IMR-90 (cell line): ENCODE measurements around the gene IL19. TPM values are rescaled to one million over a fixed set of nuclear protein-coding genes. Genes with fewer than 3 reads are reported as not detected.

Source experiments
- ATAC-seq: fragments of 200-7000 bp; cut with Tn5 transposase; 2 replicates; pipeline ENCODE4 v1.9.1; 2020; ENCODE audit warnings: low read depth, mild to moderate bottlenecking, moderate library complexity
- BruUV-seq: library from RNA; stranded (reverse); fragments of 400-500 nt; replicated peaks from 2 replicates; lab custom pipeline; 2021; lab: Mats Ljungman, UMichigan
- CTCF ChIA-PET: fragments of 300-600 bp; formaldehyde crosslinking; extraction: SDS; loops from one replicate; lab custom pipeline; 2021; ENCODE audit warnings: antibody characterized with exemption; lab: Yijun Ruan, JAX
- POLR2A ChIA-PET: fragments of 300-600 bp; sonication (Branson Sonifier 250); formaldehyde crosslinking; loops from one replicate; lab custom pipeline; 2022; ENCODE audit warnings: antibody characterized with exemption; ENCODE audit not compliant: unreplicated experiment; lab: Charles Lee
- DNase-seq: peaks from one replicate; pipeline ENCODE4 v3.0.0; 2013
- H2AFZ ChIP-seq: replicated peaks from 2 replicates; pipeline ENCODE3; 2013; ENCODE audit warnings: low read length, mild to moderate bottlenecking; ENCODE audit not compliant: poor library complexity
- H2AK5ac ChIP-seq: 2 replicates; pipeline ENCODE4 v1.6.1; 2013; ENCODE audit warnings: low read depth, low read length, inconsistent platforms
- H2AK9ac ChIP-seq: replicated peaks from 2 replicates; pipeline ENCODE3; 2013; ENCODE audit warnings: mild to moderate bottlenecking, low read depth, low read length, moderate library complexity; ENCODE audit not compliant: poor library complexity
- H2BK120ac ChIP-seq: 2 replicates; pipeline ENCODE4 v1.6.1; 2013; ENCODE audit warnings: low read depth, low read length, inconsistent platforms
- H2BK15ac ChIP-seq: 3 replicates; pipeline ENCODE4 v1.6.1; 2013; ENCODE audit warnings: low read depth, low read length, inconsistent platforms
- H2BK20ac ChIP-seq: 2 replicates; pipeline ENCODE4 v1.6.1; 2013; ENCODE audit warnings: low read depth, mild to moderate bottlenecking, inconsistent platforms, low read length, moderate library complexity
- H2BK5ac ChIP-seq: 2 replicates; pipeline ENCODE4 v1.6.1; 2013; ENCODE audit warnings: mild to moderate bottlenecking, low read depth, low read length, inconsistent platforms; ENCODE audit not compliant: poor library complexity, severe bottlenecking
- H3K14ac ChIP-seq: replicated peaks from 2 replicates; pipeline ENCODE4 v1.6.1; 2013; ENCODE audit warnings: low read depth, low read length, inconsistent platforms
- H3K18ac ChIP-seq: 2 replicates; pipeline ENCODE4 v1.6.1; 2013; ENCODE audit warnings: low read depth, low read length, control low read depth
- H3K23ac ChIP-seq: 2 replicates; pipeline ENCODE4 v1.6.1; 2013; ENCODE audit warnings: low read depth, low read length, inconsistent platforms
- H3K27ac ChIP-seq: 2 replicates; pipeline ENCODE4 v1.5.1; 2013; ENCODE audit warnings: mild to moderate bottlenecking, control low read depth, low read length; ENCODE audit not compliant: insufficient read depth
- H3K27me3 ChIP-seq: 2 replicates; pipeline ENCODE4 v1.6.1; 2013; ENCODE audit warnings: low read length; ENCODE audit not compliant: control insufficient read depth, insufficient read depth
- H3K36me3 ChIP-seq: 2 replicates; pipeline ENCODE4 v1.6.1; 2013; ENCODE audit warnings: low read length, mixed read lengths; ENCODE audit not compliant: control insufficient read depth, insufficient read depth
- H3K4ac ChIP-seq: 2 replicates; pipeline ENCODE4 v1.6.1; 2013; ENCODE audit warnings: low read depth, low read length, inconsistent platforms
- H3K4me1 ChIP-seq: 2 replicates; pipeline ENCODE4 v1.6.1; 2013; ENCODE audit warnings: low read length, mixed read lengths; ENCODE audit not compliant: control insufficient read depth, insufficient read depth
- H3K4me2 ChIP-seq: 2 replicates; pipeline ENCODE4 v1.6.1; 2013; ENCODE audit warnings: low read depth, mild to moderate bottlenecking, control low read depth, low read length, moderate library complexity
- H3K4me3 ChIP-seq: 2 replicates; pipeline ENCODE4 v1.5.1; 2013; ENCODE audit warnings: low read depth, mild to moderate bottlenecking, control low read depth, low read length, moderate library complexity; ENCODE audit not compliant: insufficient read depth
- H3K56ac ChIP-seq: 2 replicates; pipeline ENCODE4 v1.6.1; 2013; ENCODE audit warnings: low read length, inconsistent platforms; ENCODE audit not compliant: insufficient read depth; ENCODE audit errors: extremely low read depth
- H3K79me1 ChIP-seq, 2 experiments: 2 replicates each; pipeline ENCODE4 v1.6.1; 2013; ENCODE audit warnings: low read length in 2 of 2, inconsistent platforms in 1 of 2, low read depth in 1 of 2
- H3K9ac ChIP-seq: 2 replicates; pipeline ENCODE4 v1.6.1; 2013; ENCODE audit warnings: low read depth, low read length, control low read depth
- H3K9me1 ChIP-seq: 2 replicates; pipeline ENCODE4 v1.6.1; 2013; ENCODE audit warnings: low read length, inconsistent platforms; ENCODE audit not compliant: insufficient read depth
- H3K9me3 ChIP-seq: 2 replicates; pipeline ENCODE4 v1.6.1; 2013; ENCODE audit warnings: low read length; ENCODE audit not compliant: control insufficient read depth, insufficient read depth
- H4K20me1 ChIP-seq: 2 replicates; pipeline ENCODE4 v1.6.1; 2013; ENCODE audit warnings: low read length, inconsistent platforms; ENCODE audit not compliant: insufficient read depth
- H4K5ac ChIP-seq: 2 replicates; pipeline ENCODE4 v1.6.1; 2013; ENCODE audit warnings: mild to moderate bottlenecking, low read depth, low read length, control low read depth
- H4K8ac ChIP-seq, 2 experiments: 2 replicates each; pipeline ENCODE4 v1.6.1; 2013; ENCODE audit warnings: low read depth in 2 of 2, low read length in 2 of 2, control low read depth in 1 of 2, inconsistent platforms in 1 of 2
- H4K91ac ChIP-seq: 2 replicates; pipeline ENCODE4 v1.6.1; 2013; ENCODE audit warnings: low read depth, low read length, inconsistent platforms; ENCODE audit not compliant: insufficient read depth
- BHLHE40 ChIP-seq: fragments of 150-350 bp; IDR thresholded peaks from 2 replicates; pipeline ENCODE4 v1.6.1; 2016; ENCODE audit warnings: mild to moderate bottlenecking, low read depth, low read length
- CEBPB ChIP-seq: IDR thresholded peaks from 2 replicates; pipeline ENCODE4 v1.6.1; 2012; ENCODE audit warnings: low read depth, low read length, improper control_type of control experiment
- CHD1 ChIP-seq: IDR thresholded peaks from 2 replicates; pipeline ENCODE4 v1.6.1; 2012; ENCODE audit warnings: low read depth, low read length, improper control_type of control experiment
- FOS ChIP-seq: fragments of 150-350 bp; IDR thresholded peaks from 2 replicates; pipeline ENCODE4 v1.6.1; 2016; ENCODE audit warnings: low read depth, low read length
- NFE2L2 ChIP-seq: fragments of 150-350 bp; IDR thresholded peaks from 2 replicates; pipeline ENCODE4 v1.6.1; 2016; ENCODE audit warnings: low read depth, mild to moderate bottlenecking, low read length
- POLR2A ChIP-seq: IDR thresholded peaks from 2 replicates; pipeline ENCODE4 v1.6.1; 2012; ENCODE audit warnings: mild to moderate bottlenecking, low read depth, low read length
- RCOR1 ChIP-seq: IDR thresholded peaks from 2 replicates; pipeline ENCODE4 v1.6.1; 2012; ENCODE audit warnings: mild to moderate bottlenecking, low read length, improper control_type of control experiment; ENCODE audit not compliant: insufficient replicate concordance
- RFX5 ChIP-seq: IDR thresholded peaks from 2 replicates; pipeline ENCODE4 v1.8.0; 2012; ENCODE audit warnings: low read depth, mild to moderate bottlenecking, low read length, moderate library complexity
- dilution Hi-C: fragments of 300-500 bp; cut with HindIII; formaldehyde crosslinking; loops from one replicate; pipeline ENCODE4 v1.14.3; 2018; ENCODE audit warnings: low sequenced_read_pairs; ENCODE audit not compliant: unreplicated experiment
- in situ Hi-C: fragments of 300-500 bp; cut with MboI; formaldehyde crosslinking; loops from 3 replicates; pipeline ENCODE4 v1.14.3; 2019; ENCODE audit warnings: low sequenced_read_pairs, inconsistent platforms, mixed read lengths
- intact Hi-C: fragments of 100-400 bp; cut with micrococcal nuclease; formaldehyde crosslinking; loops from 2 replicates; pipeline ENCODE4 v1.10.0; 2022
- polyA plus RNA-seq, 3 experiments: library from polyadenylated mRNA; depleted of rRNA; stranded (reverse); fragments of >200 nt; gene quantifications; 2 replicates each; pipeline ENCODE4 v1.2.3, GENCODE V29; 2012; ENCODE audit warnings: low replicate concordance in 1 of 3
- total RNA-seq: library from RNA; depleted of rRNA; stranded (reverse); fragments of >200 nt; gene quantifications from 2 replicates; pipeline ENCODE4 v1.2.3, GENCODE V29; 2012
- TF ChIP-seq, protein P1 (sequence below): conservative IDR thresholded peaks from 2 replicates; pipeline ENCODE4 v1.5.1; 2012; ENCODE audit warnings: mild to moderate bottlenecking, low read depth, low read length, improper control_type of control experiment
- TF ChIP-seq, protein P2 (sequence below): fragments of 150-350 bp; IDR thresholded peaks from 2 replicates; pipeline ENCODE4 v1.6.1; 2016; ENCODE audit warnings: low read depth, mild to moderate bottlenecking, low read length, moderate library complexity, borderline replicate concordance
- TF ChIP-seq, protein P3 (sequence below): fragments of 150-350 bp; IDR thresholded peaks from 2 replicates; pipeline ENCODE4 v1.6.1; 2017; ENCODE audit warnings: mild to moderate bottlenecking, antibody characterized with exemption, low read length, low read depth

Gene IL19
- total and polyA plus RNA-seq, 2 of the 4 experiments (the other 2 are of a cell fraction), result not detected

DNA sequence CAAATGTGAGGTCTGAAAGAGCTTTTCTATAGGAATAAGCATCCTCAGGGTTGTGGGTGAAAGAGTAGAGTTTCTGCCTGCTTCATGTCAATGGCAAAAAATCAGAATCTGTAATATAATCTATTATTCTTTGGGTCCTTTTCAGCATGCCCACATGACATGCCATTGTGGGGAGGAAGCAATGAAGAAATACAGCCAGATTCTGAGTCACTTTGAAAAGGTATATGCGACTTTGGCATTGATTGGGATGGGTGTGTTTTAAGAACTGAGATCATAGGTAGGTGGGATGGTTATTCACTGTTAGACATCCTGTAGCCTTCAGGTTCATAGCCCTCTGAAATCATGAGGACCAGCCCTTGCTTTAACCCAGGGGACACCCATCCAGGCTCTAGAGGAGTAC lies 96.7 kb downstream of the IL19 start (continued):
- TF ChIP-seq, protein P1, sequence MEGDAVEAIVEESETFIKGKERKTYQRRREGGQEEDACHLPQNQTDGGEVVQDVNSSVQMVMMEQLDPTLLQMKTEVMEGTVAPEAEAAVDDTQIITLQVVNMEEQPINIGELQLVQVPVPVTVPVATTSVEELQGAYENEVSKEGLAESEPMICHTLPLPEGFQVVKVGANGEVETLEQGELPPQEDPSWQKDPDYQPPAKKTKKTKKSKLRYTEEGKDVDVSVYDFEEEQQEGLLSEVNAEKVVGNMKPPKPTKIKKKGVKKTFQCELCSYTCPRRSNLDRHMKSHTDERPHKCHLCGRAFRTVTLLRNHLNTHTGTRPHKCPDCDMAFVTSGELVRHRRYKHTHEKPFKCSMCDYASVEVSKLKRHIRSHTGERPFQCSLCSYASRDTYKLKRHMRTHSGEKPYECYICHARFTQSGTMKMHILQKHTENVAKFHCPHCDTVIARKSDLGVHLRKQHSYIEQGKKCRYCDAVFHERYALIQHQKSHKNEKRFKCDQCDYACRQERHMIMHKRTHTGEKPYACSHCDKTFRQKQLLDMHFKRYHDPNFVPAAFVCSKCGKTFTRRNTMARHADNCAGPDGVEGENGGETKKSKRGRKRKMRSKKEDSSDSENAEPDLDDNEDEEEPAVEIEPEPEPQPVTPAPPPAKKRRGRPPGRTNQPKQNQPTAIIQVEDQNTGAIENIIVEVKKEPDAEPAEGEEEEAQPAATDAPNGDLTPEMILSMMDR, result no peak

DNA sequence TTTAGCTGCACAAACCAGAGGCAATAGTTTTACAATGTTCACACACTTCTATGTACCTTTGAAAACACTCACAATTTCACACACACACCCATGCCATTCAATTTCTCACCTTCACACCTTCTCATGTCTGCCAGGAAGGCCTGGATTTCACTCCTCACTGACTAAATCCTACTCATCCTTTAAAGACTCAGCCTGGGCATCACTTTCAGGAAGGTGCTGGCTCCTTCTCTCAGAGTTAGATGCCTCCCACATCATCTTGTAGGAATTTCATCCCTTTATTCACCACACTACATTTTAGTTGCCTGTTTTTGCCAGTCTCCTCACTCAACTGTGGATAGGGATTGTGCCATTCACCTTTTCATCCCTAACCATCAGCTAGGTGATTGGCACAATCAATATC lies 97.1 kb downstream of the IL19 start:
- H4K8ac ChIP-seq, result no peak overlapping the region
- H3K4me2 ChIP-seq, result no peak overlapping the region
- CTCF ChIA-PET, result no interaction called here
- no peaks in the 10 kb centered on the region; the same call in 1 of the 2 replicates for H3K9me3 ChIP-seq
- peaks cover 6% of the 10 kb centered on the region for H3K4me1 ChIP-seq
- H2AK9ac ChIP-seq, result no peak overlapping the region
- no peak overlapping the region for H2BK5ac ChIP-seq
- H3K18ac ChIP-seq, result peak overlapping the region; percentile 39; the same call in 1 of the 2 replicates
- H3K14ac ChIP-seq, result peak overlapping the region; percentile 72
- H3K79me1 ChIP-seq, result no peaks in the 10 kb centered on the region
- H4K20me1 ChIP-seq, result no peaks in the 10 kb centered on the region
- no peak overlapping the region for H3K56ac ChIP-seq
- no peak overlapping the region for H2AFZ ChIP-seq
- intact Hi-C loops, result no loop called here
- H3K4ac ChIP-seq, result peak overlapping the region; percentile 51
- peaks cover 12% of the 10 kb centered on the region for H3K9me1 ChIP-seq
- H2BK15ac ChIP-seq, result peak overlapping the region; percentile 76; the same call in 2 of the 3 replicates
- no peak overlapping the region for H3K4me3 ChIP-seq
- H3K27ac ChIP-seq, result no peak overlapping the region
- peak overlapping the region; percentile 20; the same call in 1 of the 2 replicates for H3K23ac ChIP-seq
- H4K91ac ChIP-seq, result no peak overlapping the region
- H3K9ac ChIP-seq, result no peak overlapping the region
- H3K36me3 ChIP-seq, result no peaks in the 10 kb centered on the region
- dilution Hi-C loops, result no loop called here
- BruUV-seq, result no TSS peak
- H4K5ac ChIP-seq, result no peak overlapping the region; the same call in 1 of the 2 replicates
- H3K27me3 ChIP-seq, result peaks cover 3% of the 10 kb centered on the region; the same call in 1 of the 2 replicates
- H2BK120ac ChIP-seq, result peak overlapping the region; percentile 66; the same call in 1 of the 2 replicates
- POLR2A ChIA-PET, result no interaction called here
- ATAC-seq (no peak), DNase-seq (no peak)
- peak overlapping the region; percentile 51 for H2AK5ac ChIP-seq
- peak overlapping the region; percentile 73 for H2BK20ac ChIP-seq
- in situ Hi-C loops, result no loop called here
- TF ChIP-seq NFE2L2 (no peak), POLR2A (no peak), CHD1 (no peak), RCOR1 (no peak), RFX5 (no peak), CEBPB (no peak), FOS (no peak), BHLHE40 (no peak)
- TF ChIP-seq, protein P2, sequence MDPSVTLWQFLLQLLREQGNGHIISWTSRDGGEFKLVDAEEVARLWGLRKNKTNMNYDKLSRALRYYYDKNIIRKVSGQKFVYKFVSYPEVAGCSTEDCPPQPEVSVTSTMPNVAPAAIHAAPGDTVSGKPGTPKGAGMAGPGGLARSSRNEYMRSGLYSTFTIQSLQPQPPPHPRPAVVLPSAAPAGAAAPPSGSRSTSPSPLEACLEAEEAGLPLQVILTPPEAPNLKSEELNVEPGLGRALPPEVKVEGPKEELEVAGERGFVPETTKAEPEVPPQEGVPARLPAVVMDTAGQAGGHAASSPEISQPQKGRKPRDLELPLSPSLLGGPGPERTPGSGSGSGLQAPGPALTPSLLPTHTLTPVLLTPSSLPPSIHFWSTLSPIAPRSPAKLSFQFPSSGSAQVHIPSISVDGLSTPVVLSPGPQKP, result no peak
- TF ChIP-seq, protein P3, sequence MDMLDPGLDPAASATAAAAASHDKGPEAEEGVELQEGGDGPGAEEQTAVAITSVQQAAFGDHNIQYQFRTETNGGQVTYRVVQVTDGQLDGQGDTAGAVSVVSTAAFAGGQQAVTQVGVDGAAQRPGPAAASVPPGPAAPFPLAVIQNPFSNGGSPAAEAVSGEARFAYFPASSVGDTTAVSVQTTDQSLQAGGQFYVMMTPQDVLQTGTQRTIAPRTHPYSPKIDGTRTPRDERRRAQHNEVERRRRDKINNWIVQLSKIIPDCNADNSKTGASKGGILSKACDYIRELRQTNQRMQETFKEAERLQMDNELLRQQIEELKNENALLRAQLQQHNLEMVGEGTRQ, result no peak
- TF ChIP-seq, protein P1, result no peak
